Mesendoderm (in vitro differentiated cells): ENCODE results near the gene KRTAP10-3.

Experiments
- DNase-seq: peaks from one replicate; pipeline ENCODE4 v3.0.0; 2013
- H2AK5ac ChIP-seq: 2 replicates; pipeline ENCODE4 v1.6.1; 2013; ENCODE audit warnings: low read length, inconsistent platforms
- H2BK120ac ChIP-seq: 2 replicates; pipeline ENCODE4 v1.6.1; 2013; ENCODE audit warnings: low read depth, mild to moderate bottlenecking, low read length, moderate library complexity, mixed read lengths
- H2BK15ac ChIP-seq: replicated peaks from 2 replicates; pipeline ENCODE4 v1.6.1; 2013; ENCODE audit warnings: low read depth, mild to moderate bottlenecking, moderate library complexity
- H2BK5ac ChIP-seq: 2 replicates; pipeline ENCODE4 v1.6.1; 2013; ENCODE audit warnings: low read length, inconsistent platforms
- H3K18ac ChIP-seq: 2 replicates; pipeline ENCODE4 v1.6.1; 2013; ENCODE audit warnings: mild to moderate bottlenecking, low read length, mixed read lengths
- H3K23ac ChIP-seq: one replicate; pipeline ENCODE4 v1.6.1; 2013; ENCODE audit warnings: low read length
- H3K27ac ChIP-seq: 2 replicates; pipeline ENCODE4 v1.5.1; 2013; ENCODE audit warnings: low read depth, mild to moderate bottlenecking, inconsistent platforms, low read length, moderate library complexity
- H3K27me3 ChIP-seq: 2 replicates; pipeline ENCODE4 v1.6.1; 2013; ENCODE audit warnings: low read length, control low read depth, mild to moderate bottlenecking, inconsistent platforms; ENCODE audit not compliant: insufficient read depth, poor library complexity
- H3K36me3 ChIP-seq: 2 replicates; pipeline ENCODE4 v1.6.1; 2013; ENCODE audit warnings: low read length, inconsistent platforms; ENCODE audit not compliant: control insufficient read depth, insufficient read depth
- H3K4ac ChIP-seq: one replicate; pipeline ENCODE4 v1.6.1; 2013; ENCODE audit warnings: low read depth, mild to moderate bottlenecking, low read length, moderate library complexity
- H3K4me1 ChIP-seq: 2 replicates; pipeline ENCODE4 v1.6.1; 2013; ENCODE audit warnings: low read depth, low read length, inconsistent platforms; ENCODE audit not compliant: control insufficient read depth
- H3K4me2 ChIP-seq: 2 replicates; pipeline ENCODE4 v1.6.1; 2013; ENCODE audit warnings: low read length
- H3K4me3 ChIP-seq: 2 replicates; pipeline ENCODE4 v1.5.1; 2013; ENCODE audit warnings: mild to moderate bottlenecking, low read length
- H3K56ac ChIP-seq: one replicate; pipeline ENCODE4 v1.6.1; 2013; ENCODE audit warnings: low read length
- H3K79me1 ChIP-seq: 2 replicates; pipeline ENCODE4 v1.6.1; 2013; ENCODE audit warnings: low read length, inconsistent platforms
- H3K79me2 ChIP-seq: 2 replicates; pipeline ENCODE4 v1.6.1; 2013; ENCODE audit warnings: mild to moderate bottlenecking, low read length; ENCODE audit not compliant: control insufficient read depth, insufficient read depth
- H3K9ac ChIP-seq: 2 replicates; pipeline ENCODE4 v1.6.1; 2013; ENCODE audit warnings: low read length, inconsistent platforms
- H4K5ac ChIP-seq: one replicate; pipeline ENCODE4 v1.6.1; 2013; ENCODE audit warnings: low read length
- H4K8ac ChIP-seq: one replicate; pipeline ENCODE4 v1.6.1; 2013; ENCODE audit warnings: low read depth, mild to moderate bottlenecking, control low read depth, low read length, moderate library complexity
- WGBS: extraction: QIAGEN DNeasy Blood & Tissue Kit; methylation state at CpG from one replicate; pipeline ENCODE4 v1.1.7; 2013; ENCODE audit warnings: low lambda C conversion rate, missing lambda C conversion rate; ENCODE audit not compliant: insufficient coverage; ENCODE audit errors: extremely low coverage; 5-methylcytosine and 5-hydroxymethylcytosine counted together

Gene KRTAP10-3

DNA sequence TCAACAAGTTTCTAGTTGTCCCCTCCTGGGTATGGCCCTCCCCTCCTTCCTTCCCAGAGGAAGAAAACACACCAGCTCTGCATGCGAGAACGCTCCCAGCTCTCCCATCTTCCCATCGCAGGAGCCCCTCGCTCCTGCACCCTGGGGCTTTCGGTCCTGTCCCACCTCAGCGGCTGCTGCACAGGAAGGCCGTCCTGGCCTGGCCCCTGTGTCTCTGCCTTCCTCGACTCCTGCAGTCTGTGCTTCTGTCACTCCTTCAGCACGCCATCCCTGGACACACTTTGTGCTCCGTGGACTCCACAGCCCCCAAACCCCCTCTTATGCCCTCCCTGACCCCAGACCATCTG is 41.8 kb downstream of the KRTAP10-3 start:
- no peak overlapping the region for H4K5ac ChIP-seq
- no peak overlapping the region for H3K18ac ChIP-seq
- H3K23ac ChIP-seq = no peak overlapping the region
- no peak for DNase-seq
- H3K56ac ChIP-seq = no peak overlapping the region
- no peaks in the 10 kb centered on the region for H3K36me3 ChIP-seq
- no peaks in the 10 kb centered on the region for H3K4me1 ChIP-seq
- no peak overlapping the region for H3K4me2 ChIP-seq
- H3K4ac ChIP-seq = no peak overlapping the region
- no peak overlapping the region for H3K9ac ChIP-seq
- WGBS = no CpG with 5 or more reads among the region's 10 CpGs
- H2BK15ac ChIP-seq = no peak overlapping the region
- H3K79me1 ChIP-seq = no peaks in the 10 kb centered on the region
- no peak overlapping the region for H3K4me3 ChIP-seq
- H4K8ac ChIP-seq = no peak overlapping the region
- H3K27me3 ChIP-seq = no peaks in the 10 kb centered on the region
- no peak overlapping the region for H3K27ac ChIP-seq
- no peak overlapping the region for H2BK5ac ChIP-seq
- H3K79me2 ChIP-seq = no peaks in the 10 kb centered on the region
- H2AK5ac ChIP-seq = no peak overlapping the region
- no peak overlapping the region for H2BK120ac ChIP-seq

DNA sequence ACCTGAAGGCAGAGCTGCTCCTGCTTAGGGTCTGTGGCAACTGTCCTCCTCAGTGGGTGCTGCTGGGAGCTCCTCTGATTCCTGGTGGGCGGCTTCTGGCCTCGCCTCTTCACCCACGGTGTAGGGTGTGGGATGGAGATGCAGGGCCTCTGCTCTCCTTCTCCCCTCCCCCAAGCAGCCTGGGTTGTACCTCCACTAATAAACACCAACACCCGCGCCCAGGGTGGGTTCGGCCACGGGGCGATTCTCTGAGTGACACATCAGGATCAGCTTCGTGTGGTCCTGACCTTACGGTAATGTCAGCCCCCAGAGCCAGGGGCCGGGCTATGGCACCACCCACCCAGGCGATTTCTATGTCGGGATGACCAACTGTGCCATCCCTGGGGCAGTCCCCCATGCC is 42.3 kb downstream of the KRTAP10-3 start:
- Histone ChIP-seq H3K79me2 (no peaks in the 10 kb centered on the region), H3K27me3 (no peaks in the 10 kb centered on the region), H3K79me1 (no peaks in the 10 kb centered on the region), H2BK5ac (no peak overlapping the region), H3K36me3 (no peaks in the 10 kb centered on the region), H3K23ac (no peak overlapping the region), H3K4me3 (no peak overlapping the region), H4K5ac (no peak overlapping the region), H2AK5ac (no peak overlapping the region), H4K8ac (no peak overlapping the region), H3K56ac (no peak overlapping the region), H3K9ac (no peak overlapping the region), H3K4ac (no peak overlapping the region), H3K4me2 (no peak overlapping the region), H2BK15ac (no peak overlapping the region), H2BK120ac (no peak overlapping the region), H3K4me1 (no peaks in the 10 kb centered on the region), H3K18ac (no peak overlapping the region), H3K27ac (no peak overlapping the region)
- no peak for DNase-seq
- WGBS = no CpG with 5 or more reads among the region's 13 CpGs

DNA sequence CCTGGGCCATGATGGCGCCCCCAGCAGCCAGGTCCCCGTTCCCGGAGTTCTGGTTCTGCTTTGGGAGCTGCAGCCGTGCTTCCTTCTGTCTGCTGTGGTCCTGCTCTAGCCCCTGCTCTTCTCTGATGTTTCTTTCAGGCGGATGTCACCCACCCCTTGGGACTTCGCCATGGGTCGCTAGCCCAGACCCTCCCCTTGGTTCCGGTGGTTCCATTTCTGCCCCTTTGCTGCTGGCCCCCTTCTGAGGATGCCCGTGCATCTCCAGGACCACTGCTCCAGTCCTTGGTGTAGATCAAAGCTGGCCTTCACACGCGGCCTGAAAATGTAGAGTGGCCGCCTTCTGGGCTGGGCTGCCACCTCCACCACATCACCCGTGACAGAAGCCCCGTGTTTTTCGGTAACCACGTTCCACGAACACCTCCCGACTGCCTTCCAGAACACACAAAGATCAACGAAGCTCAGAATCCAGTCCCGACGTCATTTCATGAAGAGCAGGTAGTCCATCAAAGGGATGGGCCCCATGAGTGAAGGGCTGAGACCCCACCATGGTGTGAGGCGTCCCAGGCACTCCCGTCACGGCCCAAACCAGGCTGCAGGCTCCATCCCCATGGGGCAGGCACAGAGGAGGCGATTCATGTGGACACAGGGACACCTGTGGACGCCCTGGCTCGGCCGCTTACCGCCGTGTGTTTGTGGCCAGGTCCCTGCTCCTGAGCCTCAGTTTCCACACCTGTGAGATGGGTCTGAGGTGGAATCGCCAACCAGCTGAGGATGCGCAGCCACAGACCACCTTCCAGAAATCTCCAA is 43.0 kb downstream of the KRTAP10-3 start:
- no peak overlapping the region for H3K27ac ChIP-seq
- no peak for DNase-seq
- no CpG with 5 or more reads among the region's 32 CpGs for whole genome bisulfite sequencing

DNA sequence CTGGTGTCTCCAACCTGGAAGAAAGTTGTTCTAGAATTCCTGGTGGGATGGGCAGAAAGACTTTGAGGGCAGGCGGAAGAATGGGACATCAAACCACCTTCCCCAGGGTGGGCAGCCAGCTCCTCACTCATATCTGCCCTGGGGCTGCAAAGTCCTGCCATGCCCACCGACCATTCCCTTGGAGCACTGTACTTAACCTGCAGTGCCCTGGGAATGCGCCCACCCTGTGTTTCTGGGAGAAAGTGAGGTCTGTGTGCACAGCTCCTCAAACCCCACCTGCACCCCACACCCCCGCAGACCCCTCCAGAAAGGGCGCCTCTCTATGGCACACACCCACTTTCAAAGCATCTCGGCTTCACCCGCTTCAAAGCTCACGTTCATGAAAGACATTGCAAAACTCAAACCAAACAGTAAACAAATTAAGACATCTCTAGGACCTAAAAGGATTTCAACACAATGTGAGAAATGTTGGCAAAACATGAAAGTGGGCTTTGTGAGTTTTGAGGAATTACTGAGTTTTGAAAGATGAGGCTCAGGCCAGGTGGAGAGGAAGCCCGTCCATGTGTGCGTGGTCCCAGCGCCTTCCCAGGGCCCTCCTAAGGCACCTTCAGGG is 43.7 kb downstream of the KRTAP10-3 start:
- H3K27me3 ChIP-seq = no peaks in the 10 kb centered on the region
- DNase-seq = no peak
- no CpG with 5 or more reads among the region's 11 CpGs for WGBS

More for the DNA sequence above, 43.0 kb downstream of the KRTAP10-3 start:
- H2BK120ac ChIP-seq = no peak overlapping the region
- no peak overlapping the region for H2AK5ac ChIP-seq
- H4K5ac ChIP-seq = no peak overlapping the region
- no peak overlapping the region for H2BK5ac ChIP-seq
- no peaks in the 10 kb centered on the region for H3K36me3 ChIP-seq
- H3K4me2 ChIP-seq = no peak overlapping the region
- no peak overlapping the region for H3K4ac ChIP-seq
- no peak overlapping the region for H3K4me3 ChIP-seq
- no peaks in the 10 kb centered on the region for H3K4me1 ChIP-seq
- no peak overlapping the region for H3K23ac ChIP-seq
- H3K9ac ChIP-seq = no peak overlapping the region
- no peaks in the 10 kb centered on the region for H3K79me2 ChIP-seq
- no peak overlapping the region for H2BK15ac ChIP-seq
- H3K18ac ChIP-seq = no peak overlapping the region
- H3K27me3 ChIP-seq = no peaks in the 10 kb centered on the region
- H3K79me1 ChIP-seq = no peaks in the 10 kb centered on the region
- no peak overlapping the region for H3K56ac ChIP-seq
- no peak overlapping the region for H4K8ac ChIP-seq

DNA sequence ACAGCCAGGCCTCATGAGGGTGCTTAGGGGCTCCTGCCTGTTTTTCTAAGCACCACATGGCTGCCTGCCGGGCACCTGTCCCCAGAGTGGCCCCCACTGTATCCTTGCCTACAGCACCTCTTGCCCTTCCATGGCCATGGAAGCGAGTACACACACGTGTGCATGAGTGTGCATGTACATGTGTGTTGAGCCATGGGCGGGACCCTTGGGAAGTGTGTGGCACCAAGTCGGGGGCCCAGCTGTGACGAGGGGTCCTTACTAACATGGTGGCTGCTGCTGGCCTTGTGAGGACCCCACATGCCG is 44.4 kb downstream of the KRTAP10-3 start:
- H2AK5ac ChIP-seq = no peak overlapping the region
- no CpG with 5 or more reads among the region's 7 CpGs for WGBS

More for the DNA sequence above, 43.7 kb downstream of the KRTAP10-3 start:
- H3K79me1 ChIP-seq = no peaks in the 10 kb centered on the region
- H3K9ac ChIP-seq = no peak overlapping the region
- H3K4me3 ChIP-seq = no peak overlapping the region
- H2AK5ac ChIP-seq = no peak overlapping the region
- no peak overlapping the region for H3K56ac ChIP-seq
- H3K18ac ChIP-seq = no peak overlapping the region
- no peak overlapping the region for H3K23ac ChIP-seq
- no peaks in the 10 kb centered on the region for H3K36me3 ChIP-seq
- H4K5ac ChIP-seq = no peak overlapping the region
- no peak overlapping the region for H2BK15ac ChIP-seq
- H4K8ac ChIP-seq = no peak overlapping the region
- H3K4me1 ChIP-seq = no peaks in the 10 kb centered on the region
- no peaks in the 10 kb centered on the region for H3K79me2 ChIP-seq
- H3K4ac ChIP-seq = no peak overlapping the region
- H2BK120ac ChIP-seq = no peak overlapping the region
- no peak overlapping the region for H3K4me2 ChIP-seq
- H3K27ac ChIP-seq = no peak overlapping the region
- no peak overlapping the region for H2BK5ac ChIP-seq

More for the DNA sequence above, 44.4 kb downstream of the KRTAP10-3 start:
- Histone ChIP-seq H3K4me3 (no peak overlapping the region), H3K23ac (no peak overlapping the region), H3K79me1 (no peaks in the 10 kb centered on the region), H2BK120ac (no peak overlapping the region), H3K4me1 (no peaks in the 10 kb centered on the region), H3K18ac (no peak overlapping the region), H3K79me2 (no peaks in the 10 kb centered on the region), H4K5ac (no peak overlapping the region), H3K36me3 (no peaks in the 10 kb centered on the region), H4K8ac (no peak overlapping the region), H3K27me3 (no peaks in the 10 kb centered on the region), H3K4ac (no peak overlapping the region), H3K9ac (no peak overlapping the region), H2BK5ac (no peak overlapping the region), H3K27ac (no peak overlapping the region), H3K4me2 (no peak overlapping the region), H3K56ac (no peak overlapping the region), H2BK15ac (no peak overlapping the region)
- DNase-seq = no peak
